Parathyroid adenoma (tissue), 2 donors: ENCODE measurements around the gene TMEM171.

Source experiments
- H2AFZ ChIP-seq: fragments of 300-600 bp; sonication (generic); one replicate; pipeline ENCODE4 v1.7.0; 2017; ENCODE audit warnings: antibody characterized with exemption, mild to moderate bottlenecking
- H3K27ac ChIP-seq: fragments of 300-600 bp; sonication (generic); one replicate; pipeline ENCODE4 v1.7.0; 2017
- H3K27me3 ChIP-seq: fragments of 300-600 bp; sonication (generic); one replicate; pipeline ENCODE4 v1.7.0; 2017; ENCODE audit warnings: low read length; ENCODE audit not compliant: control insufficient read depth, insufficient read depth
- H3K36me3 ChIP-seq: fragments of 300-600 bp; sonication (generic); one replicate; pipeline ENCODE4 v1.7.0; 2017; ENCODE audit warnings: low read length; ENCODE audit not compliant: control insufficient read depth, insufficient read depth
- H3K4me1 ChIP-seq: fragments of 300-600 bp; sonication (generic); one replicate; pipeline ENCODE4 v1.7.0; 2017; ENCODE audit warnings: control low read depth
- H3K4me2 ChIP-seq: fragments of 300-600 bp; sonication (generic); one replicate; pipeline ENCODE4 v1.7.0; 2017; ENCODE audit warnings: low read length
- H3K4me3 ChIP-seq: fragments of 300-600 bp; sonication (generic); one replicate; pipeline ENCODE4 v1.7.0; 2017; ENCODE audit warnings: low read depth, low read length
- H3K79me2 ChIP-seq: fragments of 300-600 bp; sonication (generic); one replicate; pipeline ENCODE4 v1.7.0; 2017; ENCODE audit warnings: control low read depth
- H3K9ac ChIP-seq: fragments of 300-600 bp; sonication (generic); one replicate; pipeline ENCODE4 v1.7.0; 2017; ENCODE audit warnings: mild to moderate bottlenecking
- H3K9me3 ChIP-seq: fragments of 300-600 bp; sonication (generic); one replicate; pipeline ENCODE4 v1.7.0; 2017; ENCODE audit warnings: low read length; ENCODE audit not compliant: control insufficient read depth
- TF ChIP-seq, protein P1 (sequence below): fragments of 300-600 bp; sonication (generic); IDR thresholded peaks from one replicate; pipeline ENCODE4 v1.7.0; 2017; ENCODE audit warnings: antibody characterized with exemption, mild to moderate bottlenecking
- donor health status: primary hyperparathyroidism.

TMEM171 gene

GRCh38 chr5:73152411-73153388 is 32.3 kb downstream of the TMEM171 start:
- no peak overlapping the region for H3K4me2 ChIP-seq
- H3K9ac ChIP-seq = no peak overlapping the region
- no peak overlapping the region for H2AFZ ChIP-seq
- H3K4me1 ChIP-seq = no peaks in the 10 kb centered on the region
- no peaks in the 10 kb centered on the region for H3K9me3 ChIP-seq
- H3K36me3 ChIP-seq = no peaks in the 10 kb centered on the region
- H3K79me2 ChIP-seq = no peaks in the 10 kb centered on the region
- no peaks in the 10 kb centered on the region for H3K27me3 ChIP-seq
- H3K4me3 ChIP-seq = no peak overlapping the region
- TF ChIP-seq, protein P1, sequence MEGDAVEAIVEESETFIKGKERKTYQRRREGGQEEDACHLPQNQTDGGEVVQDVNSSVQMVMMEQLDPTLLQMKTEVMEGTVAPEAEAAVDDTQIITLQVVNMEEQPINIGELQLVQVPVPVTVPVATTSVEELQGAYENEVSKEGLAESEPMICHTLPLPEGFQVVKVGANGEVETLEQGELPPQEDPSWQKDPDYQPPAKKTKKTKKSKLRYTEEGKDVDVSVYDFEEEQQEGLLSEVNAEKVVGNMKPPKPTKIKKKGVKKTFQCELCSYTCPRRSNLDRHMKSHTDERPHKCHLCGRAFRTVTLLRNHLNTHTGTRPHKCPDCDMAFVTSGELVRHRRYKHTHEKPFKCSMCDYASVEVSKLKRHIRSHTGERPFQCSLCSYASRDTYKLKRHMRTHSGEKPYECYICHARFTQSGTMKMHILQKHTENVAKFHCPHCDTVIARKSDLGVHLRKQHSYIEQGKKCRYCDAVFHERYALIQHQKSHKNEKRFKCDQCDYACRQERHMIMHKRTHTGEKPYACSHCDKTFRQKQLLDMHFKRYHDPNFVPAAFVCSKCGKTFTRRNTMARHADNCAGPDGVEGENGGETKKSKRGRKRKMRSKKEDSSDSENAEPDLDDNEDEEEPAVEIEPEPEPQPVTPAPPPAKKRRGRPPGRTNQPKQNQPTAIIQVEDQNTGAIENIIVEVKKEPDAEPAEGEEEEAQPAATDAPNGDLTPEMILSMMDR = no peak
- no peak overlapping the region for H3K27ac ChIP-seq

- Histone ChIP-seq H3K9me3 (no peaks in the 10 kb centered on the region), H3K79me2 (no peaks in the 10 kb centered on the region), H3K27me3 (no peaks in the 10 kb centered on the region), H3K4me3 (no peak overlapping the region), H3K9ac (no peak overlapping the region), H2AFZ (no peak overlapping the region), H3K27ac (no peak overlapping the region), H3K36me3 (no peaks in the 10 kb centered on the region), H3K4me1 (no peaks in the 10 kb centered on the region), H3K4me2 (no peak overlapping the region)
- TF ChIP-seq, protein P1 = no peak
Observed at GRCh38 chr5:73153513-73153912, 33.1 kb downstream of the TMEM171 start.

- no peaks in the 10 kb centered on the region for H3K4me1 ChIP-seq
- H3K4me3 ChIP-seq = no peak overlapping the region
- TF ChIP-seq, protein P1 = no peak
- no peaks in the 10 kb centered on the region for H3K27me3 ChIP-seq
- H2AFZ ChIP-seq = no peak overlapping the region
- H3K4me2 ChIP-seq = no peak overlapping the region
- H3K36me3 ChIP-seq = no peaks in the 10 kb centered on the region
- H3K9ac ChIP-seq = no peak overlapping the region
- no peaks in the 10 kb centered on the region for H3K9me3 ChIP-seq
- no peaks in the 10 kb centered on the region for H3K79me2 ChIP-seq
- no peak overlapping the region for H3K27ac ChIP-seq
Observed at GRCh38 chr5:73154208-73155006, 34.0 kb downstream of the TMEM171 start.

- no peak overlapping the region for H3K4me3 ChIP-seq
- no peak overlapping the region for H3K4me2 ChIP-seq
- no peak overlapping the region for H2AFZ ChIP-seq
- no peaks in the 10 kb centered on the region for H3K4me1 ChIP-seq
- H3K9ac ChIP-seq = no peak overlapping the region
- H3K36me3 ChIP-seq = no peaks in the 10 kb centered on the region
- no peaks in the 10 kb centered on the region for H3K27me3 ChIP-seq
- no peaks in the 10 kb centered on the region for H3K79me2 ChIP-seq
- H3K9me3 ChIP-seq = no peaks in the 10 kb centered on the region
- TF ChIP-seq, protein P1 = no peak
- no peak overlapping the region for H3K27ac ChIP-seq
Observed at GRCh38 chr5:73155271-73156222, 35.2 kb downstream of the TMEM171 start.
